ENCODE data around the gene EIF3I.
A peak's percentile ranks its signal among the peaks of the same experiment; 100 is the strongest.

EIF3I gene

DNA sequence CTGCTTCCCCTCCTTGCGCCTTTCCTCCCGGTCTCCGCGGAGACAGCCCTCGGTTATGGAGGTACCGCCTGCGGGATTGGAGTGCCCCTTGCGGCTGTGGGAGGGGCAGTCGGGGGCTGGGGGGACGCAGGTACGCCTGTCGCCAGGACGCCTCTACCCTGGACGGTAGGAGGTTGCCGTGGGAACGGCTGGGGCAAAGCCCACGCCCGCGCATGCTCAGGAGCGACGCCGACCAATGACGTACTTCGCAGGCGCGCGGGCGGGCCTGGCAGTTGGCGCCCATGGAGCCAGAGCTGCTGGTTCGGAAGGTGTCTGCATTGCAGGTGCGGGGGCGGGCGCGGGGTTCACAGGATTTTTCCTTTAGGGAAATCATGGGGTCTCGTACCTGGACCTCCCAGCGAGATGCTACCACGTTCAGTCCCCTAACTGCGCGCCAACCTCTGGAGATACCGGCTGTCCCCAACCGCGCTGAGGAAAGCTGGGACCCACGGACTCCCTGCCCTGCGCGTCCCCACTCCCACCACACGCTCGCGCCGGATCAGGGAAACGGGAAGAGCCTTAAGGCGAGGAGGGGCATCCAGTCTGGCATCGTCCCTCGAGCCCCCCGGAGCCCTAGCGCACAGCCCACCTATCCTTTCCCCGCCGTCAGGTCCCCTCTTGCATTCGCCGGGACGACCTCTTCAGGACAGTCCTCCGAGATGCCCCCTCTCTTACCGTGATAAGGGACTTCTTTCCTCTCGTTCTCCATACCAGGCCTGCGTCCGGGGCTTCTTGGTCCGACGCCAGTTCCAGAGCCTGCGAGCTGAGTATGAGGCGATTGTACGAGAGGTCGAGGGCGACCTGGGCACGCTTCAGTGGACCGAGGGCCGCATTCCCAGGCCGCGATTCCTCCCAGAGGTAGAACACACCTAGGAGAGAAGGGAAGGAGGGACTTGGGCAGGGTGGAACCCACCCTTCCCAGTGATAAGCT lies 16.5 kb upstream of the EIF3I start, which contains the start of gene IQCC:
Gene IQCC (plus strand): TSS at position 271 of the 970 bp plus-strand sequence. CDS start 11 bp downstream, at position 282.
- TF ChIP-seq, protein P1, sequence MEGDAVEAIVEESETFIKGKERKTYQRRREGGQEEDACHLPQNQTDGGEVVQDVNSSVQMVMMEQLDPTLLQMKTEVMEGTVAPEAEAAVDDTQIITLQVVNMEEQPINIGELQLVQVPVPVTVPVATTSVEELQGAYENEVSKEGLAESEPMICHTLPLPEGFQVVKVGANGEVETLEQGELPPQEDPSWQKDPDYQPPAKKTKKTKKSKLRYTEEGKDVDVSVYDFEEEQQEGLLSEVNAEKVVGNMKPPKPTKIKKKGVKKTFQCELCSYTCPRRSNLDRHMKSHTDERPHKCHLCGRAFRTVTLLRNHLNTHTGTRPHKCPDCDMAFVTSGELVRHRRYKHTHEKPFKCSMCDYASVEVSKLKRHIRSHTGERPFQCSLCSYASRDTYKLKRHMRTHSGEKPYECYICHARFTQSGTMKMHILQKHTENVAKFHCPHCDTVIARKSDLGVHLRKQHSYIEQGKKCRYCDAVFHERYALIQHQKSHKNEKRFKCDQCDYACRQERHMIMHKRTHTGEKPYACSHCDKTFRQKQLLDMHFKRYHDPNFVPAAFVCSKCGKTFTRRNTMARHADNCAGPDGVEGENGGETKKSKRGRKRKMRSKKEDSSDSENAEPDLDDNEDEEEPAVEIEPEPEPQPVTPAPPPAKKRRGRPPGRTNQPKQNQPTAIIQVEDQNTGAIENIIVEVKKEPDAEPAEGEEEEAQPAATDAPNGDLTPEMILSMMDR (IDR thresholded peaks at IDR 0.05; ENCODE audit: low read depth, low read length) = no peak
- peak within 1 kb of the TSS; percentile 77 for H3K4me3 ChIP-seq (ENCODE audit: low read depth, low read length)

GRCh38 chr1:32208469-32208868 lies 13.7 kb upstream of the EIF3I start:
- no peak overlapping the region for H3K4me3 ChIP-seq (ENCODE audit: low read depth, low read length)
- TF ChIP-seq, protein P1 (IDR thresholded peaks at IDR 0.05; ENCODE audit: low read depth, low read length) = no peak

GRCh38 chr1:32208891-32209328 lies 13.3 kb upstream of the EIF3I start, which contains the start of gene DCDC2B:
Gene DCDC2B (plus strand): TSS chr1:32209089. CDS start chr1:32209094, 5 bp downstream.
- no peak within 1 kb of the TSS for H3K4me3 ChIP-seq (ENCODE audit: low read depth, low read length)
- TF ChIP-seq, protein P1 (IDR thresholded peaks at IDR 0.05; ENCODE audit: low read depth, low read length) = no peak

DNA sequence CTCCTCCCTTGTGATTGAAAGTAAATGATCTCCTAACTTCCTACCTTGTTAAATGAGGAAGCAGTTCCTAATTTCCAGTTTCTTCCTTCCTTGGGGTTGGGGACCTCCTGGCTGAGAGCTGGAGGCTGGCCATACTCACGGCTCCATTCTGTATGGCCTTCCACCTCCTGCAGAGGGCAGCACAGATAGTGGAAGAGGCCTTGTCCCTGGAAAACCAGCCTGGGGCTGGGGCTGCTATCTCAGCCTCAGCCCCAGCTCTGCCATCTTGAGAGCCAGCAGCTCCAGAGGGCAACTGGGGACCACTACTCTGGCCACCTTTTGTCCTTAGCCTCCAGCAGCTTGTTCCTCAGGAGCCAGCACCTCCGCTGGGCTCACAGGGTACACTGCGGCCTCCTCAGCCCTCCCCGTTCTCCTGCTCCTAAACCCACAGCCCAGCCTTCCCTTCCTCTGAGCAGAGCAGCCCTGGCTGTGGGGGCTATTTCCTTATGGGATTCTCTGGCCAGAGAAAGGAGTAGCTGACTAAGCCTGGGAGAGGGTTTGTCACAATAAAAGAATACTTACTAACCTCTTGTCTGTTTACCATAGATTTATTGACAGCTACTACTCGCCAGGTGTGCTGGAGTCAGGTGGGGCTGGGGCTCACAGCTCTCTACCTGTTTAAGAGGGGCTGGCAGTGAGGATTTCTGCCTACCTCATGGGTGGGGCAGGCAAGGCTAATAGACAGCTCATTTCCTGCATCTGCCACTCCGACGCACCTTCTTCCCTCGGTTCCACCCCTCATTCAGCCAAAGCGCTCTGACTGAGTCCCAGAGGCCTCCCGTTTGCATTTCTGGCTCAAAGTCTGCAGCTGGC lies 6.4 kb upstream of the EIF3I start:
- H3K4me3 ChIP-seq (ENCODE audit: low read depth, low read length) = no peak overlapping the region
- TF ChIP-seq, protein P1 (IDR thresholded peaks at IDR 0.05; ENCODE audit: low read depth, low read length) = peak; percentile 90

GRCh38 chr1:32216566-32216965 lies 5.6 kb upstream of the EIF3I start:
- no peak overlapping the region for H3K4me3 ChIP-seq (ENCODE audit: low read depth, low read length)
- TF ChIP-seq, protein P1 (IDR thresholded peaks at IDR 0.05; ENCODE audit: low read depth, low read length) = no peak

DNA sequence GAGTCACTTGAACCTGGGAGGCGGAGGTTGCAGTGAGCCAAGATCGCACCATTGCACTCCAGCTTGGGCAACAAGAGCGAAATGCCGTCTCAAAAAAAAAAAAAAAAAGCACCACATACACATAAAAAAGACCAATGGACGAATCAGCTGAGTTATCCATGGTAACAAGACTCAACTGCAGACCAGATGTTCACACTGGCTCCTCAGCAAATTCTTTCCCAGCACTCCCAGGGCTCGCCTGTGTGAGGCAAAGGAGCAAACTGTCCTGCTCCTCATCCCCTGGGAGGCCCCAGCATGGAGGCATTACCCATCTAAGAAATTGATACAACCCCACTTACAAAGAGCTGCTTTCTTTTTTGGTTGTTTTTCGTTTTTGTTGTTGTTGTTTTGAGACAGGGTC lies 3.2 kb upstream of the EIF3I start:
- H3K4me3 ChIP-seq (ENCODE audit: low read depth, low read length) = no peak overlapping the region
- TF ChIP-seq, protein P1 (IDR thresholded peaks at IDR 0.05; ENCODE audit: low read depth, low read length) = no peak
